ENCODE measurements around the gene MAP7. TPM values are rescaled to one million over a fixed set of nuclear protein-coding genes. Genes with fewer than 3 reads are reported as not detected.

Gene MAP7
- total and polyA plus RNA-seq, 8 donors = 15.7 to 22.0 (median 17.3) TPM

- DNase-seq (no peak), ATAC-seq (no peak)
- no peak overlapping the region for H3K4me3 ChIP-seq
- no peak for TF ChIP-seq CTCF (IDR thresholded peaks at IDR 0.05)
- intact Hi-C loops (cut with DNase I) = no loop called here
- H3K27ac ChIP-seq = no peak overlapping the region
- H3K4me1 ChIP-seq = peaks cover 0 to 16% of the 10 kb centered on the region in 2 donors
- no peaks in the 10 kb centered on the region for H3K9me3 ChIP-seq
- no peaks in the 10 kb centered on the region for H3K36me3 ChIP-seq
- H3K27me3 ChIP-seq = no peaks in the 10 kb centered on the region
These were observed 28.8 kb downstream of the MAP7 start for GRCh38 chr6:136521427-136521826.

- intact Hi-C loops (cut with DNase I) = no loop called here
- H3K36me3 ChIP-seq = no peaks in the 10 kb centered on the region
- DNase-seq (no peak), ATAC-seq (no peak)
- peaks cover 0 to 7% of the 10 kb centered on the region in 2 donors for H3K4me1 ChIP-seq
- H3K4me3 ChIP-seq = no peak overlapping the region
- H3K27ac ChIP-seq = no peak overlapping the region
- no peaks in the 10 kb centered on the region for H3K27me3 ChIP-seq
- no peaks in the 10 kb centered on the region for H3K9me3 ChIP-seq
- no peak for TF ChIP-seq CTCF (IDR thresholded peaks at IDR 0.05)
These were observed 29.7 kb downstream of the MAP7 start for GRCh38 chr6:136520517-136520916.

GRCh38 chr6:136517582-136517981, 32.6 kb downstream of the MAP7 start:
- Histone ChIP-seq H3K9me3 (no peaks in the 10 kb centered on the region), H3K4me1 (no peaks in the 10 kb centered on the region), H3K27ac (no peak overlapping the region), H3K27me3 (no peaks in the 10 kb centered on the region), H3K4me3 (no peak overlapping the region), H3K36me3 (no peaks in the 10 kb centered on the region)
- ATAC-seq = no peak
- TF ChIP-seq CTCF (IDR thresholded peaks at IDR 0.05) = no peak
- DNase-seq = no peak
- intact Hi-C loops (cut with DNase I) = no loop called here

GRCh38 chr6:136517002-136517401, 33.2 kb downstream of the MAP7 start:
- Histone ChIP-seq H3K27ac (no peak overlapping the region), H3K4me1 (no peaks in the 10 kb centered on the region), H3K36me3 (no peaks in the 10 kb centered on the region), H3K27me3 (no peaks in the 10 kb centered on the region), H3K9me3 (no peaks in the 10 kb centered on the region), H3K4me3 (no peak overlapping the region)
- TF ChIP-seq CTCF (IDR thresholded peaks at IDR 0.05) = no peak
- DNase-seq (no peak), ATAC-seq (peak; percentile 24)
- intact Hi-C loops (cut with DNase I) = no loop called here

- intact Hi-C loops (cut with DNase I) = no loop called here
- ATAC-seq (no peak), DNase-seq (no peak)
- Histone ChIP-seq H3K4me3 (no peak overlapping the region), H3K27ac (no peak overlapping the region), H3K27me3 (no peaks in the 10 kb centered on the region), H3K36me3 (no peaks in the 10 kb centered on the region), H3K9me3 (no peaks in the 10 kb centered on the region), H3K4me1 (no peaks in the 10 kb centered on the region)
- TF ChIP-seq CTCF (IDR thresholded peaks at IDR 0.05) = no peak
These were observed 35.6 kb downstream of the MAP7 start for GRCh38 chr6:136514591-136514990.
